ENCODE measurements around the gene EIF3I. TPM values are rescaled to one million over a fixed set of nuclear protein-coding genes. Genes with fewer than 3 reads are reported as not detected.
"Not testable (repeated sequence)": the region's sequence is repeated elsewhere in the genome, so short reads cannot be mapped to it uniquely, and the experiment has no call there.

Gene EIF3I
- total and polyA plus RNA-seq, 2 experiments from 2014 or later = 259 to 286 TPM

GRCh38 chr1:32250893-32251716 is 28.9 kb downstream of the EIF3I start, which contains the start of gene LCK:
LCK (plus strand) TSS chr1:32251265; CDS start chr1:32274330, 23,065 bp downstream.
- H3K36me3 ChIP-seq (ENCODE audit: low read depth) = no peaks in the 10 kb centered on the region
- H3K4me2 ChIP-seq (ENCODE audit: unreplicated experiment) = no peak within 1 kb of the TSS

GRCh38 chr1:32255072-32256071 is 33.2 kb downstream of the EIF3I start:
- Histone ChIP-seq H3F3A (ENCODE audit: insufficient read depth) (no peaks in the 10 kb centered on the region), H3K36me3 (ENCODE audit: low read depth) (no peaks in the 10 kb centered on the region), H3K9me3 (ENCODE audit: low read depth) (no peaks in the 10 kb centered on the region), H3K9me2 (ENCODE audit: insufficient read depth) (no peaks in the 10 kb centered on the region), H3K4me2 (ENCODE audit: unreplicated experiment) (no peak overlapping the region), H3K4me1 (ENCODE audit: insufficient read depth) (no peaks in the 10 kb centered on the region), H3K79me2 (ENCODE audit: insufficient read depth) (no peaks in the 10 kb centered on the region), H3K27me3 (replicated peaks; ENCODE audit: insufficient read depth) (no peaks in the 10 kb centered on the region), H3K27ac (no peak overlapping the region), H3K9ac (no peak overlapping the region), H3K4me3 (no peak overlapping the region), H4K20me1 (ENCODE audit: insufficient read depth) (no peaks in the 10 kb centered on the region), H2AFZ (no peak overlapping the region)
- 67 to 69% methylated on average over 10 of the region's 10 CpGs for WGBS, 2 experiments (ENCODE audit: low coverage in 1 of 2, low lambda C conversion rate in 2 of 2, missing lambda C conversion rate in 2 of 2)
- no peak for TF ChIP-seq EZH2phosphoT487 (IDR thresholded peaks at IDR 0.05; ENCODE audit: insufficient read depth, low read depth)
- no peak for TF ChIP-seq EZH2 (IDR thresholded peaks at IDR 0.05; ENCODE audit: insufficient read depth, poor library complexity, severe bottlenecking)
- in situ Hi-C loops (cut with MboI) = no loop called here
- DNase-seq = no peak

More at GRCh38 chr1:32250893-32251716, 28.9 kb downstream of the EIF3I start, which contains the start of gene LCK:
- Histone ChIP-seq H3K9me2 (ENCODE audit: insufficient read depth) (no peaks in the 10 kb centered on the region), H3K4me3 (no peak within 1 kb of the TSS), H4K20me1 (ENCODE audit: insufficient read depth) (no peaks in the 10 kb centered on the region), H3K9me3 (ENCODE audit: low read depth) (no peaks in the 10 kb centered on the region), H3F3A (ENCODE audit: insufficient read depth) (0 out of 2 replicates have a peak, but pooled peaks cover 10% of the 10 kb centered on the region), H3K79me2 (ENCODE audit: insufficient read depth) (no peaks in the 10 kb centered on the region), H2AFZ (no peak within 1 kb of the TSS), H3K4me1 (ENCODE audit: insufficient read depth) (peaks cover 22% of the 10 kb centered on the region), H3K9ac (no peak within 1 kb of the TSS), H3K27ac (no peak within 1 kb of the TSS), H3K27me3 (replicated peaks; ENCODE audit: insufficient read depth) (no peaks in the 10 kb centered on the region)
- 80 to 87% methylated on average over 23 to 25 of the region's 25 CpGs for WGBS, 2 experiments (ENCODE audit: low coverage in 1 of 2, low lambda C conversion rate in 2 of 2, missing lambda C conversion rate in 2 of 2)
- TF ChIP-seq EZH2phosphoT487 (IDR thresholded peaks at IDR 0.05; ENCODE audit: insufficient read depth, low read depth) = no peak
- TF ChIP-seq EZH2 (IDR thresholded peaks at IDR 0.05; ENCODE audit: insufficient read depth, poor library complexity, severe bottlenecking) = no peak
- no peak for DNase-seq
- in situ Hi-C loops (cut with MboI) = no loop called here

GRCh38 chr1:32256473-32257226 is 34.4 kb downstream of the EIF3I start:
- H2AFZ ChIP-seq = no peak overlapping the region
- H3K79me2 ChIP-seq (ENCODE audit: insufficient read depth) = no peaks in the 10 kb centered on the region
- H4K20me1 ChIP-seq (ENCODE audit: insufficient read depth) = no peaks in the 10 kb centered on the region
- no peak for DNase-seq
- H3K9ac ChIP-seq = no peak overlapping the region
- in situ Hi-C loops (cut with MboI) = no loop called here
- no peak overlapping the region for H3K27ac ChIP-seq
- no peaks in the 10 kb centered on the region for H3K27me3 ChIP-seq (replicated peaks; ENCODE audit: insufficient read depth)
- no peak overlapping the region for H3K4me2 ChIP-seq (ENCODE audit: unreplicated experiment)
- H3F3A ChIP-seq (ENCODE audit: insufficient read depth) = no peaks in the 10 kb centered on the region
- WGBS, 2 experiments (ENCODE audit: low coverage in 1 of 2, low lambda C conversion rate in 2 of 2, missing lambda C conversion rate in 2 of 2) = 66 to 67% methylated on average over 9 of the region's 9 CpGs
- H3K9me2 ChIP-seq (ENCODE audit: insufficient read depth) = no peaks in the 10 kb centered on the region
- no peaks in the 10 kb centered on the region for H3K36me3 ChIP-seq (ENCODE audit: low read depth)
- H3K9me3 ChIP-seq (ENCODE audit: low read depth) = no peaks in the 10 kb centered on the region
- no peaks in the 10 kb centered on the region for H3K4me1 ChIP-seq (ENCODE audit: insufficient read depth)
- no peak overlapping the region for H3K4me3 ChIP-seq
- TF ChIP-seq EZH2 (IDR thresholded peaks at IDR 0.05; ENCODE audit: insufficient read depth, poor library complexity, severe bottlenecking) (no peak), EZH2phosphoT487 (IDR thresholded peaks at IDR 0.05; ENCODE audit: insufficient read depth, low read depth) (no peak)

GRCh38 chr1:32257227-32257508 is 35.0 kb downstream of the EIF3I start:
- Histone ChIP-seq H3F3A (ENCODE audit: insufficient read depth) (no peaks in the 10 kb centered on the region), H3K79me2 (ENCODE audit: insufficient read depth) (no peaks in the 10 kb centered on the region), H3K27ac (no peak overlapping the region), H3K9me3 (ENCODE audit: low read depth) (no peaks in the 10 kb centered on the region), H3K9ac (no peak overlapping the region), H3K4me3 (no peak overlapping the region), H3K9me2 (ENCODE audit: insufficient read depth) (no peaks in the 10 kb centered on the region), H3K36me3 (ENCODE audit: low read depth) (no peaks in the 10 kb centered on the region), H3K4me2 (ENCODE audit: unreplicated experiment) (no peak overlapping the region), H2AFZ (no peak overlapping the region), H4K20me1 (ENCODE audit: insufficient read depth) (no peaks in the 10 kb centered on the region), H3K27me3 (replicated peaks; ENCODE audit: insufficient read depth) (no peaks in the 10 kb centered on the region), H3K4me1 (ENCODE audit: insufficient read depth) (no peaks in the 10 kb centered on the region)
- TF ChIP-seq EZH2 (IDR thresholded peaks at IDR 0.05; ENCODE audit: insufficient read depth, poor library complexity, severe bottlenecking) (no peak), EZH2phosphoT487 (IDR thresholded peaks at IDR 0.05; ENCODE audit: insufficient read depth, low read depth) (no peak)
- no peak for DNase-seq
- 84 to 88% methylated on average over 6 of the region's 6 CpGs for WGBS, 2 experiments (ENCODE audit: low coverage in 1 of 2, low lambda C conversion rate in 2 of 2, missing lambda C conversion rate in 2 of 2)
- in situ Hi-C loops (cut with MboI) = no loop called here

GRCh38 chr1:32263236-32263593 is 41.0 kb downstream of the EIF3I start:
- H2AFZ ChIP-seq; H3K4me2 ChIP-seq (ENCODE audit: unreplicated experiment); H3K9ac ChIP-seq; H3K27me3 ChIP-seq (replicated peaks; ENCODE audit: insufficient read depth); H3K9me2 ChIP-seq (ENCODE audit: insufficient read depth); H3K9me3 ChIP-seq (ENCODE audit: low read depth); H4K20me1 ChIP-seq (ENCODE audit: insufficient read depth); H3K79me2 ChIP-seq (ENCODE audit: insufficient read depth); H3K4me3 ChIP-seq; in situ Hi-C loops (cut with MboI); H3F3A ChIP-seq (ENCODE audit: insufficient read depth); H3K36me3 ChIP-seq (ENCODE audit: low read depth); H3K27ac ChIP-seq; DNase-seq; H3K4me1 ChIP-seq (ENCODE audit: insufficient read depth): not testable (repeated sequence)
- WGBS, 2 experiments (ENCODE audit: low coverage in 1 of 2, low lambda C conversion rate in 2 of 2, missing lambda C conversion rate in 2 of 2) = 96 to 97% methylated on average over 4 of the region's 4 CpGs

Data from GM23248 (cell line).